Right lobe of liver (tissue), 6 donors: Measurements from ENCODE around the gene MRTO4. TPM values are rescaled to one million over a fixed set of nuclear protein-coding genes. Genes with fewer than 3 reads are reported as not detected.
A peak's percentile ranks its signal among the peaks of the same experiment; 100 is the strongest.

Experiments
- ATAC-seq, 4 donors: fragments of 200-7000 bp; cut with Tn5 transposase; one replicate each; pipeline ENCODE4 v1.9.1; 2020; ENCODE audit warnings: mild to moderate bottlenecking in 4 of 4, moderate library complexity in 4 of 4
- DNase-seq, 3 donors: peaks; one replicate each; pipeline ENCODE4 v3.0.0-alpha.2; 2020
- H3K27ac ChIP-seq, 3 donors: fragments of 200-600 bp; one replicate each; pipeline ENCODE4 v1.8.0; 2022
- H3K27me3 ChIP-seq, 2 donors: fragments of 200-600 bp; one replicate each; pipeline ENCODE4 v1.8.0; 2022
- H3K36me3 ChIP-seq, 4 donors: fragments of 200-600 bp; sonication (generic) in 1 of 4; one replicate each; pipeline versions ENCODE4 v1.5.1 to v1.8.0; 2017 to 2022; ENCODE audit warnings: control low read depth in 1 of 4
- H3K4me1 ChIP-seq, 4 donors: fragments of 200-600 bp; sonication (generic) in 1 of 4; one replicate each; pipeline versions ENCODE4 v1.5.1 to v1.8.0; 2017 to 2022; ENCODE audit warnings: control low read depth in 1 of 4
- H3K4me3 ChIP-seq, 3 donors: fragments of 200-600 bp; one replicate each; pipeline ENCODE4 v1.8.0; 2022
- H3K9me3 ChIP-seq, 4 donors: fragments of 200-600 bp; sonication (generic) in 1 of 4; one replicate each; pipeline versions ENCODE4 v1.5.1 to v1.8.0; 2017 to 2022; ENCODE audit warnings: control low read depth in 1 of 4
- POLR2A ChIP-seq: fragments of 450-650 bp; IDR thresholded peaks from one replicate; pipeline ENCODE4 v1.6.1; 2017; ENCODE audit warnings: antibody characterized with exemption, mild to moderate bottlenecking
- WGBS: methylation state at CpG from one replicate; pipeline ENCODE4 v1.1.6; 2018; ENCODE audit warnings: low coverage, low lambda C conversion rate; ENCODE audit not compliant: insufficient coverage; ENCODE audit errors: missing lambda C conversion rate; 5-methylcytosine and 5-hydroxymethylcytosine counted together
- intact Hi-C, 2 donors: fragments of 100-400 bp; cut with DNase I; formaldehyde crosslinking; loops; one replicate each; pipeline versions ENCODE4 v1.11.2 to v1.14.1; 2022
- long read RNA-seq: library from polyadenylated mRNA; unstranded; transcript quantifications from one replicate; pipeline ENCODE4 v2.0.0, GENCODE V29; 2019
- total RNA-seq, 6 experiments: library from RNA; depleted of rRNA in 2 of 6; stranded (reverse); fragments of >200 nt in 2 of 6; fragmentation: NEBNext Ultra II Directional in 3 of 6; extraction: Animal tissue kit (Norgen Biotek cat#: 25700) in 3 of 6; gene quantifications; one replicate each; pipeline versions ENCODE4 v1.1.0 to v1.2.4, GENCODE V29; 2016 to 2023
- TF ChIP-seq, protein P1 (sequence below), 4 donors: fragments of 200-600 bp in 3 of 4; fragments of 450-650 bp in 1 of 4; IDR thresholded peaks; one replicate each; pipeline versions ENCODE4 v1.5.1 to v1.8.0; 2016 to 2022; ENCODE audit warnings: antibody characterized with exemption in 4 of 4, mild to moderate bottlenecking in 2 of 4
- donor health status: DM: no; HTN: yes; CAD: no.
- donor health status: DM: no; HTN: no; CAD: no.
- donor health status: DM: no; HTN: no; CAD: no.
- donor health status: DM: no; HTN: yes; CAD: no.
- donor health status: DM: no; HTN: yes; CAD: no.

MRTO4 gene
- total RNA-seq = 10 to 100 TPM in 2 of 6 experiments, 1 to 10 TPM in 4; 7.0 to 17.3 (median 8.2) TPM
- long read RNA-seq, partial matches to known transcripts = 0 of 5 reads
- long read RNA-seq, other reads (novel, unspliced or antisense) = 2 of 5 reads

DNA sequence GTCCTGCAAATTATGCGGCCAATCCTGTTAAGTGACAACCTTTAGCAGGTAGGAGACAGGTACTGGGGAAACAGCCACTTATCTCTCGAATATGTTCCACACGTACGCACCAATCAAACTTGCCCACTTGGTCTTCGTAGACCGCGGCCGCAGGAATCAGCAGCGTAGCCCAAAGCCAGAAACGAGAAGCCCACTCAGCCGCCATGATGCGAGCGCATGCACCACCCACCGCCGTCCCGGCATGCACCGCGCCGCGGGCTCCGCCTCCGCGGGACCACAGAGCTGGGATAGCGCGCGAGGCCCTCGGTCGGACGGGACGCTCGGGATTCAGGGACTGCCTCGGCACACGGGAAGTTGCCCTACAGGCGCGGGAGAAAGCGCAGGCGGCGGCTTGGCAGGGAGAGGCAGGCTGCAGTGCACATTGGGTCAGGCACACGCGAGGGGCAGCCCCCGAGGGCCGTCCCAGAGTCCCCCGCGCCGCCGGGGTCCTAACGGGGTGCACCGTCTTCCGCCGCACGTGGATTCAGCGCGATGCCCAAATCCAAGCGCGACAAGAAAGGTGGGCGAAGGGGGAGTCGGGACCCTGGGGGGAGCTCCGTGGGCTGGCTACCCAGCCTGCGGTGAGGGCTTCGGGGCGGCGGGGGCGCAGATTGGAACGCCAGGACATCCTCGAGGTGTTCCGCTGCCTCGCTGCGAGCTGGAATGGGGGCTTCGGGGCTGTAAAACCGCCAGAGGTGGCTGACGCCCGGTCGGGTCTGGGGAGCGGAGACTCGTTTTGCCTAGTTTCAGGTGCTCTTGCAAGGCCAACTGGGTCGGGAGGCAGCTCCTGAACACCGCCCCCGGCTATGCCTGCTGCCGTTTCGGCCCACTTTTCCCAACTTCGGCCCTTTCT lies at the start of gene MRTO4, which contains the start of gene EMC1:
TSS of gene MRTO4 (plus strand) at position 501 of the 892 bp plus-strand sequence. CDS start at position 532, 31 bp downstream.
TSS of gene EMC1 (minus strand) at position 220 of the 892 bp plus-strand sequence. CDS start at position 205, 15 bp downstream.
- TF ChIP-seq, protein P1, sequence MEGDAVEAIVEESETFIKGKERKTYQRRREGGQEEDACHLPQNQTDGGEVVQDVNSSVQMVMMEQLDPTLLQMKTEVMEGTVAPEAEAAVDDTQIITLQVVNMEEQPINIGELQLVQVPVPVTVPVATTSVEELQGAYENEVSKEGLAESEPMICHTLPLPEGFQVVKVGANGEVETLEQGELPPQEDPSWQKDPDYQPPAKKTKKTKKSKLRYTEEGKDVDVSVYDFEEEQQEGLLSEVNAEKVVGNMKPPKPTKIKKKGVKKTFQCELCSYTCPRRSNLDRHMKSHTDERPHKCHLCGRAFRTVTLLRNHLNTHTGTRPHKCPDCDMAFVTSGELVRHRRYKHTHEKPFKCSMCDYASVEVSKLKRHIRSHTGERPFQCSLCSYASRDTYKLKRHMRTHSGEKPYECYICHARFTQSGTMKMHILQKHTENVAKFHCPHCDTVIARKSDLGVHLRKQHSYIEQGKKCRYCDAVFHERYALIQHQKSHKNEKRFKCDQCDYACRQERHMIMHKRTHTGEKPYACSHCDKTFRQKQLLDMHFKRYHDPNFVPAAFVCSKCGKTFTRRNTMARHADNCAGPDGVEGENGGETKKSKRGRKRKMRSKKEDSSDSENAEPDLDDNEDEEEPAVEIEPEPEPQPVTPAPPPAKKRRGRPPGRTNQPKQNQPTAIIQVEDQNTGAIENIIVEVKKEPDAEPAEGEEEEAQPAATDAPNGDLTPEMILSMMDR (IDR thresholded peaks at IDR 0.05) = no peak
- TF ChIP-seq POLR2A = peak; percentile 64
- DNase-seq = peak; percentile 89 to 92 (median 91)
- Histone ChIP-seq H3K27ac (peak within 1 kb of the TSS; percentile 93 to 98 (median 94)), H3K4me1 (peaks cover 0 to 18% (median 6%) of the 10 kb centered on the region in 4 donors), H3K27me3 (no peaks in the 10 kb centered on the region), H3K4me3 (peak within 1 kb of the TSS; percentile 73 to 82 (median 81)), H3K9me3 (no peaks in the 10 kb centered on the region), H3K36me3 (no peaks in the 10 kb centered on the region)
- 0% methylated on average over 31 of the region's 81 CpGs for WGBS
- intact Hi-C loops = no loop called here
- ATAC-seq = peak; percentile 91 to 95 (median 92)

GRCh38 chr1:19202396-19202795 lies 49.2 kb upstream of the MRTO4 start:
- Histone ChIP-seq H3K4me1 (peaks cover 0 to 67% (median 18%) of the 10 kb centered on the region in 4 donors), H3K36me3 (peaks cover 5 to 25% (median 13%) of the 10 kb centered on the region in 4 donors), H3K9me3 (no peaks in the 10 kb centered on the region), H3K27me3 (no peaks in the 10 kb centered on the region), H3K27ac (peak overlapping the region in 2 of 3 donors; percentile 3 to 77), H3K4me3 (no peak overlapping the region)
- TF ChIP-seq, protein P1 (IDR thresholded peaks at IDR 0.05) = no peak
- TF ChIP-seq POLR2A = no peak
- 0% methylated on average over 2 of the region's 3 CpGs for WGBS
- intact Hi-C loops = no loop called here
- no peak for DNase-seq
- ATAC-seq = peak; percentile 48 to 73 (median 66)

- Histone ChIP-seq H3K9me3 (no peaks in the 10 kb centered on the region), H3K36me3 (peaks cover 0 to 15% (median 4%) of the 10 kb centered on the region in 4 donors), H3K4me3 (no peak overlapping the region), H3K27ac (peak overlapping the region in 1 of 3 donors; percentile 77), H3K4me1 (peaks cover 0 to 72% (median 18%) of the 10 kb centered on the region in 4 donors), H3K27me3 (no peaks in the 10 kb centered on the region)
- TF ChIP-seq, protein P1 (IDR thresholded peaks at IDR 0.05) = no peak
- TF ChIP-seq POLR2A = no peak
- ATAC-seq = peak in 2 of 4 donors; percentile 30 to 61
- no peak for DNase-seq
- 55% methylated on average over 2 of the region's 2 CpGs for WGBS
- intact Hi-C loops = no loop called here
Observed at GRCh38 chr1:19203440-19203839, 48.2 kb upstream of the MRTO4 start.

- no peak for TF ChIP-seq POLR2A
- TF ChIP-seq, protein P1 (IDR thresholded peaks at IDR 0.05) = no peak
- Histone ChIP-seq H3K4me1 (peaks cover 0 to 67% (median 13%) of the 10 kb centered on the region in 4 donors), H3K27ac (no peak overlapping the region), H3K9me3 (no peaks in the 10 kb centered on the region), H3K4me3 (no peak overlapping the region), H3K36me3 (peaks cover 0 to 4% (median 1%) of the 10 kb centered on the region in 4 donors), H3K27me3 (no peaks in the 10 kb centered on the region)
- WGBS = 73% methylated on average over 6 of the region's 6 CpGs
- ATAC-seq (no peak), DNase-seq (no peak)
- intact Hi-C loops = no loop called here
Observed at GRCh38 chr1:19204446-19205266, 46.9 kb upstream of the MRTO4 start.
